ENCODE data around the gene PPM1A.

- TF ChIP-seq POLR2A (IDR thresholded peaks at IDR 0.05; ENCODE audit: low read depth, low read length) (no peak), TAF1 (IDR thresholded peaks at IDR 0.05; ENCODE audit: borderline replicate concordance, low read depth, low read length) (no peak), POLR2AphosphoS5 (IDR thresholded peaks at IDR 0.05; ENCODE audit: low read depth, low read length) (no peak)
Observed at GRCh38 chr14:60211153-60211552, 37.9 kb upstream of the PPM1A start.
